A549 (cell line): Measurements from ENCODE around the gene MYO5C.

ENCODE experiments used
- HOXB13 ChIP-seq: fragments of 250-450 bp; sonication (Bioruptor Pico); IDR thresholded peaks from 2 replicates; pipeline ENCODE4 v1.5.0; 2020; ENCODE audit warnings: low read depth, mild to moderate bottlenecking, moderate library complexity
- NFE2L2 ChIP-seq: fragments of 150-350 bp; conservative IDR thresholded peaks from 2 replicates; pipeline ENCODE4 v1.6.1; 2014; ENCODE audit warnings: low read length

DNA sequence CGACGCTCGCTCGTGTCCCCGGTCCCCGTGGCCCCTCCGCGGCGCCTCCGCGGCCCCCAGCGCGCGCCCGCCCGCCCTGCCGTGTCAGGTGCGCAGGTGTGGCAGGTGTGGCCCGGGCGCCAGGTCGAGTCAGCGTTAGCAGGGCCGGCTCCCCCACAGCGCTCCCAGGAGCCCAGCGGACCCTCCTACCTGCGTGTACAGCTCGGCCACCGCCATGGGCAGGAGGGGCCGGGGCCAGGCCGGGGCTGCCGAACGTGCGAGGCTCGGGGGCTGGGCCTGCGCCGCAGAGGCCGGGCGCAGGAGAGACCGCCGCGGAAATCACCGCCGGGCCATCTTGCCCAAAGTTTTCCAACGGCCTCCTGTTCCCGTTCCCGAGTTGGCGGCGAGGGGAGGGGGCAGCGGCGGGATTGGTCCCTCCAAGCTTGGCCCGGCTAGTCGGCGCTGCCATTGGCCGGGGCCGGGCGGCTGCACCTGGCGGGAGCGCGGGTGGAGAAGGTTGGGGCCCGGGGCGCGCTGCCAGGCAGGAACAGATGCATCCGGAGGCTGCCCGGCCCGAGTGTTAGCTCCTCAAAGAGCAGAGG lies at the start of gene MYO5C:
- TF ChIP-seq NFE2L2 = no peak
- no peak for TF ChIP-seq HOXB13 (CRISPR knock-in tag)
